HG02571 (cell line): ENCODE data around the gene SOCS2.

Source experiments
- ATAC-seq: cut with Tn5 transposase; IDR thresholded peaks from one replicate; pipeline ENCODE4 v1.9.1; 2021; ENCODE audit warnings: mild to moderate bottlenecking, moderate library complexity; ENCODE audit not compliant: unreplicated experiment

Gene SOCS2

GRCh38 chr12:93626160-93626559 is 53.7 kb downstream of the SOCS2 start:
- ATAC-seq, result no peak
